WTC11 (cell line): Measurements from ENCODE around the gene GTF2H1. TPM values are rescaled to one million over a fixed set of nuclear protein-coding genes. Genes with fewer than 3 reads are reported as not detected.

Experiments used
- ATAC-seq: fragments of 200-7000 bp; cut with Tn5 transposase; 2 replicates; pipeline ENCODE4 v1.10.0; 2021; ENCODE audit warnings: mild to moderate bottlenecking, moderate library complexity
- CTCF ChIA-PET: fragments of 300-600 bp; sonication (Branson Sonifier 250); formaldehyde crosslinking; loops from one replicate; lab custom pipeline; 2021; ENCODE audit warnings: antibody characterized with exemption; lab: Charles Lee
- POLR2A ChIA-PET: fragments of 350-600 bp; sonication (Branson Sonifier 250); formaldehyde crosslinking; loops from one replicate; lab custom pipeline; 2021; ENCODE audit warnings: antibody characterized with exemption; lab: Charles Lee
- DNase-seq: peaks from one replicate; pipeline ENCODE4 v3.0.0; 2021; ENCODE audit warnings: low spot score
- H3K27ac Mint-ChIP-seq: 2 replicates; pipeline ENCODE4 v1.8.0; 2021; ENCODE audit warnings: mixed read lengths
- H3K27me3 Mint-ChIP-seq: 2 replicates; pipeline ENCODE4 v1.8.0; 2021; ENCODE audit warnings: low read depth, mild to moderate bottlenecking, moderate library complexity, mixed read lengths
- H3K36me3 Mint-ChIP-seq: 2 replicates; pipeline ENCODE4 v1.8.0; 2021; ENCODE audit warnings: mixed read lengths
- H3K4me1 Mint-ChIP-seq: 2 replicates; pipeline ENCODE4 v1.8.0; 2022; ENCODE audit warnings: mixed read lengths
- H3K4me3 Mint-ChIP-seq: 2 replicates; pipeline ENCODE4 v1.8.0; 2021; ENCODE audit warnings: mild to moderate bottlenecking, moderate library complexity, mixed read lengths
- H3K9me3 Mint-ChIP-seq: 2 replicates; pipeline ENCODE4 v1.8.0; 2021; ENCODE audit warnings: mixed read lengths
- ARID4B ChIP-seq: sonication (generic); formaldehyde crosslinking; IDR thresholded peaks from 2 replicates; pipeline ENCODE4 v1.8.0; 2023; ENCODE audit warnings: missing genetic modification reagents, mild to moderate bottlenecking, borderline replicate concordance
- ATF1 ChIP-seq: sonication (generic); formaldehyde crosslinking; IDR thresholded peaks from 2 replicates; pipeline ENCODE4 v1.8.1; 2023; ENCODE audit warnings: mild to moderate bottlenecking, moderate library complexity, missing genetic modification reagents
- CDX4 ChIP-seq: fragments of 250-450 bp; sonication (Bioruptor Pico); IDR thresholded peaks from 2 replicates; pipeline ENCODE4 v1.9.0; 2021; ENCODE audit warnings: moderate library complexity, mild to moderate bottlenecking, inconsistent platforms, borderline replicate concordance
- CREM ChIP-seq: sonication (generic); formaldehyde crosslinking; IDR thresholded peaks from 2 replicates; pipeline ENCODE4 v1.8.1; 2022; ENCODE audit warnings: mild to moderate bottlenecking, missing genetic modification reagents, moderate library complexity
- E2F1 ChIP-seq: sonication (generic); formaldehyde crosslinking; IDR thresholded peaks from 2 replicates; pipeline ENCODE4 v1.8.0; 2022; ENCODE audit warnings: mild to moderate bottlenecking, missing genetic modification reagents
- E2F5 ChIP-seq: sonication (generic); formaldehyde crosslinking; IDR thresholded peaks from 2 replicates; pipeline ENCODE4 v1.8.1; 2022; ENCODE audit warnings: mild to moderate bottlenecking, moderate library complexity, missing genetic modification reagents
- ERG ChIP-seq: fragments of 250-450 bp; sonication (Bioruptor Pico); IDR thresholded peaks from 2 replicates; pipeline ENCODE4 v1.8.0; 2021; ENCODE audit warnings: mild to moderate bottlenecking
- ESRRA ChIP-seq: sonication (generic); formaldehyde crosslinking; IDR thresholded peaks from 2 replicates; pipeline ENCODE4 v1.8.1; 2022; ENCODE audit warnings: mild to moderate bottlenecking, missing genetic modification reagents, borderline replicate concordance
- ETV6 ChIP-seq: sonication (generic); formaldehyde crosslinking; IDR thresholded peaks from 2 replicates; pipeline ENCODE4 v1.8.1; 2022; ENCODE audit warnings: mild to moderate bottlenecking, missing genetic modification reagents
- FOXP1 ChIP-seq: sonication (generic); formaldehyde crosslinking; IDR thresholded peaks from 2 replicates; pipeline ENCODE4 v1.8.0; 2022; ENCODE audit warnings: missing genetic modification reagents, mild to moderate bottlenecking, moderate library complexity, borderline replicate concordance
- IRF1 ChIP-seq: sonication (generic); formaldehyde crosslinking; IDR thresholded peaks from 2 replicates; pipeline ENCODE4 v1.8.0; 2023; ENCODE audit warnings: missing genetic modification reagents
- JAZF1 ChIP-seq: fragments of 250-450 bp; sonication (Bioruptor Pico); IDR thresholded peaks from 2 replicates; pipeline ENCODE4 v1.9.0; 2021; ENCODE audit warnings: moderate library complexity, mild to moderate bottlenecking, inconsistent platforms
- NFE2L1 ChIP-seq: sonication (generic); formaldehyde crosslinking; IDR thresholded peaks from 2 replicates; pipeline ENCODE4 v1.8.1; 2023; ENCODE audit warnings: missing genetic modification reagents
- NFYB ChIP-seq: sonication (generic); formaldehyde crosslinking; conservative IDR thresholded peaks from 2 replicates; pipeline ENCODE4 v1.8.0; 2022; ENCODE audit warnings: low read depth, missing genetic modification reagents
- NR3C1 ChIP-seq: sonication (generic); formaldehyde crosslinking; conservative IDR thresholded peaks from 2 replicates; pipeline ENCODE4 v1.8.1; 2023; ENCODE audit warnings: low read depth, mild to moderate bottlenecking, missing genetic modification reagents
- OVOL2 ChIP-seq: fragments of 250-450 bp; sonication (Bioruptor Pico); IDR thresholded peaks from 2 replicates; pipeline ENCODE4 v1.9.0; 2021; ENCODE audit warnings: mild to moderate bottlenecking, borderline replicate concordance
- RORB ChIP-seq: fragments of 250-450 bp; sonication (Bioruptor Pico); IDR thresholded peaks from 2 replicates; pipeline ENCODE4 v1.9.0; 2021; ENCODE audit warnings: mild to moderate bottlenecking
- SMAD3 ChIP-seq: sonication (generic); formaldehyde crosslinking; IDR thresholded peaks from 2 replicates; pipeline ENCODE4 v1.8.0; 2022; ENCODE audit warnings: missing genetic modification reagents, mild to moderate bottlenecking, borderline replicate concordance
- SOX15 ChIP-seq: fragments of 250-450 bp; sonication (Bioruptor Pico); IDR thresholded peaks from 2 replicates; pipeline ENCODE4 v1.9.0; 2021; ENCODE audit warnings: mild to moderate bottlenecking
- TEAD4 ChIP-seq: sonication (generic); formaldehyde crosslinking; IDR thresholded peaks from 2 replicates; pipeline ENCODE4 v1.8.0; 2022; ENCODE audit warnings: mild to moderate bottlenecking, missing genetic modification reagents
- ZNF121 ChIP-seq: sonication (generic); formaldehyde crosslinking; IDR thresholded peaks from 2 replicates; pipeline ENCODE4 v1.8.0; 2023; ENCODE audit warnings: missing genetic modification reagents
- ZNF232 ChIP-seq: sonication (generic); formaldehyde crosslinking; IDR thresholded peaks from 2 replicates; pipeline ENCODE4 v1.8.0; 2022; ENCODE audit warnings: mild to moderate bottlenecking, missing genetic modification reagents
- ZNF281 ChIP-seq: sonication (generic); formaldehyde crosslinking; IDR thresholded peaks from 2 replicates; pipeline ENCODE4 v1.8.0; 2023; ENCODE audit warnings: mild to moderate bottlenecking, missing genetic modification reagents
- total RNA-seq: library from RNA; stranded (reverse); gene quantifications from 3 replicates; pipeline ENCODE4 v1.2.3, GENCODE V29; 2021

The GTF2H1 gene
- total RNA-seq, 1 experiment from 2014 or later = 24.1 TPM

- TF ChIP-seq SMAD3 (CRISPR knock-in tag) (no peak), ERG (CRISPR knock-in tag) (no peak)
Observed at GRCh38 chr11:18288911-18289310, 33.5 kb upstream of the GTF2H1 start (continued).

GRCh38 chr11:18294862-18295261 is 27.5 kb upstream of the GTF2H1 start:
- H3K36me3 Mint-ChIP-seq = peaks cover 80% of the 10 kb centered on the region
- ATAC-seq (no peak), DNase-seq (no peak)
- ChIA-PET CTCF (interaction anchor here (1.4 kb wide), 1 partner anchor 179 kb away, joined by 3 read pairs; no protein-coding TSS in a partner anchor), POLR2A (no interaction called here)
- H3K4me3 Mint-ChIP-seq = no peak overlapping the region
- H3K27ac Mint-ChIP-seq = no peak overlapping the region
- no peaks in the 10 kb centered on the region for H3K27me3 Mint-ChIP-seq
- no peaks in the 10 kb centered on the region for H3K4me1 Mint-ChIP-seq
- H3K9me3 Mint-ChIP-seq = no peaks in the 10 kb centered on the region
- TF ChIP-seq ETV6 = no peak
- no peak for TF ChIP-seq RORB (CRISPR knock-in tag)
- TF ChIP-seq JAZF1 (CRISPR knock-in tag) = no peak
- no peak for TF ChIP-seq OVOL2 (CRISPR knock-in tag)
- no peak for TF ChIP-seq ZNF121 (CRISPR knock-in tag)
- no peak for TF ChIP-seq E2F1 (CRISPR knock-in tag)
- TF ChIP-seq ATF1 (CRISPR knock-in tag) = no peak
- TF ChIP-seq NFYB (CRISPR knock-in tag) = no peak
- TF ChIP-seq ESRRA (CRISPR knock-in tag) = no peak
- no peak for TF ChIP-seq NR3C1 (CRISPR knock-in tag)
- TF ChIP-seq FOXP1 (CRISPR knock-in tag) = no peak
- TF ChIP-seq NFE2L1 (CRISPR knock-in tag) = no peak
- no peak for TF ChIP-seq ZNF281 (CRISPR knock-in tag)
- TF ChIP-seq, all 79 proteins: peak for 0

GRCh38 chr11:18295316-18295715 is 27.1 kb upstream of the GTF2H1 start:
- ChIA-PET POLR2A (no interaction called here), CTCF (interaction anchor here (1.4 kb wide), 1 partner anchor 180 kb away, joined by 3 read pairs; no protein-coding TSS in a partner anchor)
- Mint-ChIP-seq H3K27ac (no peak overlapping the region), H3K36me3 (peaks cover 81% of the 10 kb centered on the region), H3K4me1 (no peaks in the 10 kb centered on the region), H3K4me3 (no peak overlapping the region), H3K9me3 (no peaks in the 10 kb centered on the region), H3K27me3 (no peaks in the 10 kb centered on the region)
- no peak for DNase-seq
- no peak for ATAC-seq
- TF ChIP-seq SOX15 (no peak), E2F5 (CRISPR knock-in tag) (no peak), ETV6 (no peak), CREM (CRISPR knock-in tag) (no peak), ARID4B (CRISPR knock-in tag) (no peak), ZNF232 (CRISPR knock-in tag) (no peak), IRF1 (no peak), CDX4 (CRISPR knock-in tag) (no peak), TEAD4 (no peak)
